Upper lobe of left lung (tissue), 4 donors: ENCODE measurements around the gene CABP1.

Source experiments
- CTCF ChIP-seq, 6 experiments: fragments of 450-650 bp in 4 of 6; fragments of 200-600 bp in 2 of 6; sonication (generic) in 2 of 6; IDR thresholded peaks; one replicate each; pipeline ENCODE4 v1.5.1; 2016 to 2019; ENCODE audit warnings: antibody characterized with exemption in 6 of 6
- POLR2AphosphoS5 ChIP-seq, 2 donors: sonication (generic); formaldehyde crosslinking; IDR thresholded peaks; one replicate each; pipeline ENCODE4 v1.5.1; 2017; ENCODE audit warnings: antibody characterized with exemption in 2 of 2

DNA sequence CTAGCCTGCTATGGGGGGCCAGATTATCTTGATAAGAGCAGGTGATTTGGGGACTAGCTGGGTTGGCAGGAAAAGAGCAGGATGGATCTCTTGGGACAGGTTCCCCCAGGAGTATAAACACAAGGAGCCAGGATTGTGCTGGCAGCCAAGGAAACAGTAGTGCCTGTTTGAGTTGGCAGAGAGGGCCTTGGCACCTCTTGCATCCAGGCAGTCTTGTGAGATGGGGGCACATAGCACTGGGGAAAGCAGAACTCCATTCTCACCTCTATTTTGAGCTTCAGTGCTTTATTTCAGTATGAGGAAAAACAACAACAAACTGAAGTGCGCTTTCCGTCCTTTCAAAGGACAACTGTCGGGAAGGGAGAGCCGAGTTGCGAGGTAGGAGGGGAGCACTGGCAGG is 60.5 kb downstream of the CABP1 start:
- no peak for TF ChIP-seq CTCF (IDR thresholded peaks at IDR 0.05)
- no peak for TF ChIP-seq POLR2AphosphoS5 (IDR thresholded peaks at IDR 0.05)
